ENCODE measurements around the gene ADAMTS17. TPM values are rescaled to one million over a fixed set of nuclear protein-coding genes. Genes with fewer than 3 reads are reported as not detected.

ADAMTS17 gene
- total RNA-seq, 1 experiment from 2014 or later, result 4.2 TPM

DNA sequence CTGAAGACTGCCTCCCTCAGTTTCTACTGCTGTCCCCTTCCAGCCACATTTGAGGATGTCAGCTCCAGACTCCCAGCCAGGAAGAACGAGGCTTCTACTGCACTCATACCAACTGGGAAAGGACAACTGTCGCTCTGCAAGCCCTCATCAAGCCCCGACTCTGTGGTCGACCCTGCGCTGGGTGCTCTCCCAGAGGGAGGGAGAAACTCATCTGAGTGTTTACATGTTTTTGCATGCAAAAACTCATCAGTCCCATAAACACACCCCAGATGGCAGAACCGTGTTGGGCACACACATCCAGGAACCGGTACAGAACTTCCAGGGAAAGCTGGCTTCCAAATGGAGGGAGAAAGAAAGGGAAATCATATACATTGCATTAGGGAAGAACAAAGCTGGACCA, 43.5 kb downstream of the ADAMTS17 start:
- CTCF ChIA-PET, result no interaction called here

More for the DNA sequence above, 43.5 kb downstream of the ADAMTS17 start:
- Histone ChIP-seq H3K27me3 (ENCODE audit: insufficient read depth, low read length) (no peaks in the 10 kb centered on the region), H3K4me3 (replicated peaks in 1 of 2; ENCODE audit: low read depth in 1 of 2, low read length in 2 of 2) (no peak overlapping the region), H3K4me2 (ENCODE audit: low read length) (no peak overlapping the region), H3K4me1 (ENCODE audit: control insufficient read depth in 1 of 2, insufficient read depth in 2 of 2, low read length in 2 of 2) (no peaks in the 10 kb centered on the region), H3K79me2 (ENCODE audit: insufficient read depth, low read length) (no peaks in the 10 kb centered on the region), H2AFZ (ENCODE audit: low read depth, low read length, poor library complexity, severe bottlenecking) (no peak overlapping the region), H3K36me3 (ENCODE audit: control insufficient read depth in 1 of 2, insufficient read depth in 2 of 2, low read length in 2 of 2) (no peaks in the 10 kb centered on the region), H4K20me1 (ENCODE audit: insufficient read depth) (no peaks in the 10 kb centered on the region), H3K9me3 (ENCODE audit: control insufficient read depth in 1 of 2, insufficient read depth in 1 of 2, low read depth in 1 of 2, low read length in 2 of 2) (peaks cover 3 to 8% of the 10 kb centered on the region in 2 experiments; a peak in 2 of 4 replicates), H3K27ac (ENCODE audit: low read depth, low read length) (no peak overlapping the region), H3K9ac (ENCODE audit: low read length) (no peak overlapping the region), H3K9me2 (ENCODE audit: insufficient read depth) (no peaks in the 10 kb centered on the region)
- POLR2A ChIA-PET, result no interaction called here
- RAD21 ChIA-PET (ENCODE audit: low non-redundant PET in 1 of 2, low total read pairs in 2 of 2, uncharacterized antibody in 2 of 2, unreplicated experiment in 2 of 2), result no interaction called here
- ATAC-seq (no peak), DNase-seq (ENCODE audit: low read depth, low spot score) (no peak)
- intact Hi-C loops (cut with micrococcal nuclease), result no loop called here
- no peak for TF ChIP-seq SP1 (IDR thresholded peaks at IDR 0.05; ENCODE audit: low read depth)
- TF ChIP-seq CBX3 (IDR thresholded peaks at IDR 0.05; ENCODE audit: low read depth), result no peak
- TF ChIP-seq, protein P1, sequence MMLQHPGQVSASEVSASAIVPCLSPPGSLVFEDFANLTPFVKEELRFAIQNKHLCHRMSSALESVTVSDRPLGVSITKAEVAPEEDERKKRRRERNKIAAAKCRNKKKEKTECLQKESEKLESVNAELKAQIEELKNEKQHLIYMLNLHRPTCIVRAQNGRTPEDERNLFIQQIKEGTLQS (IDR thresholded peaks at IDR 0.05), result no peak
- no peak for TF ChIP-seq EGR1 (IDR thresholded peaks at IDR 0.05; ENCODE audit: low read depth)
- TF ChIP-seq CEBPB (IDR thresholded peaks at IDR 0.05; ENCODE audit: low read depth), result no peak
- TF ChIP-seq YY1 (IDR thresholded peaks at IDR 0.05; ENCODE audit: extremely low read depth, insufficient replicate concordance, low read depth, low read length), result no peak
- no peak for TF ChIP-seq JUND (IDR thresholded peaks at IDR 0.05)
- TF ChIP-seq, protein P2, sequence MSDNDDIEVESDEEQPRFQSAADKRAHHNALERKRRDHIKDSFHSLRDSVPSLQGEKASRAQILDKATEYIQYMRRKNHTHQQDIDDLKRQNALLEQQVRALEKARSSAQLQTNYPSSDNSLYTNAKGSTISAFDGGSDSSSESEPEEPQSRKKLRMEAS (IDR thresholded peaks at IDR 0.05), result no peak
- no peak for TF ChIP-seq ZFX (IDR thresholded peaks at IDR 0.05)
- TF ChIP-seq FOSL1 (IDR thresholded peaks at IDR 0.05; ENCODE audit: low read depth), result no peak
- TF ChIP-seq SRF (IDR thresholded peaks at IDR 0.05; ENCODE audit: low read depth), result no peak
- TF ChIP-seq EZH2phosphoT487 (IDR thresholded peaks at IDR 0.05; ENCODE audit: borderline replicate concordance), result no peak
- no peak for TF ChIP-seq POLR2AphosphoS5 (IDR thresholded peaks at IDR 0.05; ENCODE audit: low read depth, low read length)
- no peak for TF ChIP-seq SIN3A (IDR thresholded peaks at IDR 0.05; ENCODE audit: low read depth)
- TF ChIP-seq, protein P3, sequence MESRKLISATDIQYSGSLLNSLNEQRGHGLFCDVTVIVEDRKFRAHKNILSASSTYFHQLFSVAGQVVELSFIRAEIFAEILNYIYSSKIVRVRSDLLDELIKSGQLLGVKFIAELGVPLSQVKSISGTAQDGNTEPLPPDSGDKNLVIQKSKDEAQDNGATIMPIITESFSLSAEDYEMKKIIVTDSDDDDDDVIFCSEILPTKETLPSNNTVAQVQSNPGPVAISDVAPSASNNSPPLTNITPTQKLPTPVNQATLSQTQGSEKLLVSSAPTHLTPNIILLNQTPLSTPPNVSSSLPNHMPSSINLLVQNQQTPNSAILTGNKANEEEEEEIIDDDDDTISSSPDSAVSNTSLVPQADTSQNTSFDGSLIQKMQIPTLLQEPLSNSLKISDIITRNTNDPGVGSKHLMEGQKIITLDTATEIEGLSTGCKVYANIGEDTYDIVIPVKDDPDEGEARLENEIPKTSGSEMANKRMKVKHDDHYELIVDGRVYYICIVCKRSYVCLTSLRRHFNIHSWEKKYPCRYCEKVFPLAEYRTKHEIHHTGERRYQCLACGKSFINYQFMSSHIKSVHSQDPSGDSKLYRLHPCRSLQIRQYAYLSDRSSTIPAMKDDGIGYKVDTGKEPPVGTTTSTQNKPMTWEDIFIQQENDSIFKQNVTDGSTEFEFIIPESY (IDR thresholded peaks at IDR 0.05; ENCODE audit: extremely low read depth, insufficient replicate concordance, low read length), result no peak
- TF ChIP-seq POLR2A (IDR thresholded peaks at IDR 0.05; ENCODE audit: borderline replicate concordance, extremely low read depth, insufficient read depth, insufficient read length), result no peak
- TF ChIP-seq TCF7L2 (IDR thresholded peaks at IDR 0.05; ENCODE audit: borderline replicate concordance, extremely low read depth, insufficient read depth, insufficient read length), result no peak
- no peak for TF ChIP-seq ELF1 (IDR thresholded peaks at IDR 0.05; ENCODE audit: borderline replicate concordance, low read depth)
- no peak for TF ChIP-seq EZH2 (IDR thresholded peaks at IDR 0.05)
- no TSS peak for BruUV-seq (replicated peaks)

Measured in HCT116 (cell line).